ENCODE measurements around the gene NUDT17.
A peak's percentile ranks its signal among the peaks of the same experiment; 100 is the strongest.

Gene NUDT17

GRCh38 chr1:145885738-145886287 is 40.4 kb downstream of the NUDT17 start, which contains the start of gene ANKRD35:
Gene ANKRD35 (minus strand): TSS chr1:145885866. CDS start chr1:145885758, 108 bp downstream.
- Histone ChIP-seq H3K36me3 (ENCODE audit: control insufficient read depth, low read length) (no peaks in the 10 kb centered on the region), H3K4me3 (ENCODE audit: low read length) (peak within 1 kb of the TSS; percentile 77), H3K4me1 (ENCODE audit: control insufficient read depth, low read length) (peaks cover 6% of the 10 kb centered on the region; the same call in 1 of the 2 replicates), H3K9me3 (ENCODE audit: control insufficient read depth, insufficient read depth, low read length) (no peaks in the 10 kb centered on the region), H3K9me2 (replicated peaks; ENCODE audit: control insufficient read depth, low read length) (no peaks in the 10 kb centered on the region), H3K27ac (ENCODE audit: low read depth, low read length) (no peak within 1 kb of the TSS), H4K20me1 (ENCODE audit: control insufficient read depth, insufficient read depth, low read depth, low read length) (no peaks in the 10 kb centered on the region), H3K79me2 (ENCODE audit: control insufficient read depth, low read length) (no peaks in the 10 kb centered on the region), H3K4me2 (ENCODE audit: low read length) (peak within 1 kb of the TSS; percentile 62), H3F3A (ENCODE audit: control insufficient read depth, insufficient read depth) (no peaks in the 10 kb centered on the region), H3K27me3 (ENCODE audit: control insufficient read depth, low read length) (peaks cover 30% of the 10 kb centered on the region)
- no peak for TF ChIP-seq CTCF (IDR thresholded peaks at IDR 0.05; ENCODE audit: low read depth, low read length, poor library complexity, severe bottlenecking)
- no peak for TF ChIP-seq EZH2phosphoT487 (IDR thresholded peaks at IDR 0.05; ENCODE audit: borderline replicate concordance, low read length)

DNA sequence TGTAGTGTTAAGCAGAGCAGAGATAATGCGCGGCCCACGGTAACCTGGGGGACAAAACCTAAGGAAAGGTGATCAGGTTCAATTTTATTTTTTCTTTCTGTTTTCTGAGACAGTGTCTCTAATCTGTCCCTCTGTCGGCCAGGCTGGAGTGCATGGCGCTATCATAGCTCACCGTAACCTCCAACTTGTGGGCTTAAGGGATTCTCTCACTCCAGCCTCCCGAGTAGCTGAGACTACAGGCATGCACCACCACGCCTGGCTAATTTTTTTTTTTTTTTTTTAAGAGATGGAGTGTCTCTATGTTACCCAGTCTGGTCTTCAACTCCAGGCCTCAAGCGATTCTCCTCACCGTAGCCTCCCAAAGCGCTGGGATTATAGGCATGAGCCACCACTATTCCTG is 41.0 kb downstream of the NUDT17 start:
- no peak overlapping the region for H3K27ac ChIP-seq (ENCODE audit: low read depth, low read length)
- no peaks in the 10 kb centered on the region for H3K9me3 ChIP-seq (ENCODE audit: control insufficient read depth, insufficient read depth, low read length)
- no peaks in the 10 kb centered on the region for H3K9me2 ChIP-seq (replicated peaks; ENCODE audit: control insufficient read depth, low read length)
- peak overlapping the region; percentile 62 for H3K4me2 ChIP-seq (ENCODE audit: low read length)
- peaks cover 27% of the 10 kb centered on the region for H3K27me3 ChIP-seq (ENCODE audit: control insufficient read depth, low read length)
- no peaks in the 10 kb centered on the region for H4K20me1 ChIP-seq (ENCODE audit: control insufficient read depth, insufficient read depth, low read depth, low read length)
- TF ChIP-seq EZH2phosphoT487 (IDR thresholded peaks at IDR 0.05; ENCODE audit: borderline replicate concordance, low read length) (no peak), CTCF (IDR thresholded peaks at IDR 0.05; ENCODE audit: low read depth, low read length, poor library complexity, severe bottlenecking) (no peak)
- no peaks in the 10 kb centered on the region for H3K36me3 ChIP-seq (ENCODE audit: control insufficient read depth, low read length)
- no peaks in the 10 kb centered on the region for H3K79me2 ChIP-seq (ENCODE audit: control insufficient read depth, low read length)
- no peaks in the 10 kb centered on the region for H3F3A ChIP-seq (ENCODE audit: control insufficient read depth, insufficient read depth)
- H3K4me3 ChIP-seq (ENCODE audit: low read length): peak overlapping the region; percentile 77
- peaks cover 6% of the 10 kb centered on the region; the same call in 1 of the 2 replicates for H3K4me1 ChIP-seq (ENCODE audit: control insufficient read depth, low read length)

DNA sequence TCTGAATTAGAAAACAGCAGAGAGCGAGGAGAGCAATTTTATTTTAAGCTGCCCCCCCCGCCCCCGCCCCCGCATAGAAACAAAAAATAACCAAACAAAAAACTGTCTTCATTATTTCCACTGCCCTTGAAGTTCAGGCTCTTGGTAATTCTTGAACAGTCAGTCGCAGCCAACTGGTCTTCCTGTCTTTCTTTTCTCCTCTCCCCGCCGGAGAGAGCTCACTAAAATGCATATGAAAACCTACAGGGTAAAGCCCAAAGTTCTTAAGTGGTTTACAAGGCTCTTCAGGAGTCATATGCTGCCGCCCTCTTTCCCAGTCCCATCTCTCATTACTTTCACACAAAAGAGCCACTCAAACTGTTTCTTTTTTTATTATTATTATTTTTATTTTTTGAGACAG is 41.4 kb downstream of the NUDT17 start:
- H3K4me1 ChIP-seq (ENCODE audit: control insufficient read depth, low read length): peaks cover 6% of the 10 kb centered on the region; the same call in 1 of the 2 replicates
- H3K27ac ChIP-seq (ENCODE audit: low read depth, low read length): no peak overlapping the region
- H3K4me2 ChIP-seq (ENCODE audit: low read length): no peak overlapping the region
- peaks cover 25% of the 10 kb centered on the region for H3K27me3 ChIP-seq (ENCODE audit: control insufficient read depth, low read length)
- H3K36me3 ChIP-seq (ENCODE audit: control insufficient read depth, low read length): no peaks in the 10 kb centered on the region
- H3F3A ChIP-seq (ENCODE audit: control insufficient read depth, insufficient read depth): no peaks in the 10 kb centered on the region
- TF ChIP-seq EZH2phosphoT487 (IDR thresholded peaks at IDR 0.05; ENCODE audit: borderline replicate concordance, low read length) (no peak), CTCF (IDR thresholded peaks at IDR 0.05; ENCODE audit: low read depth, low read length, poor library complexity, severe bottlenecking) (no peak)
- no peaks in the 10 kb centered on the region for H3K9me3 ChIP-seq (ENCODE audit: control insufficient read depth, insufficient read depth, low read length)
- H3K9me2 ChIP-seq (replicated peaks; ENCODE audit: control insufficient read depth, low read length): no peaks in the 10 kb centered on the region
- no peaks in the 10 kb centered on the region for H3K79me2 ChIP-seq (ENCODE audit: control insufficient read depth, low read length)
- no peak overlapping the region for H3K4me3 ChIP-seq (ENCODE audit: low read length)
- no peaks in the 10 kb centered on the region for H4K20me1 ChIP-seq (ENCODE audit: control insufficient read depth, insufficient read depth, low read depth, low read length)
